Measurements from ENCODE around the gene SNN. TPM values are rescaled to one million over a fixed set of nuclear protein-coding genes. Genes with fewer than 3 reads are reported as not detected.

The SNN gene
- total and polyA plus RNA-seq, 2 of the 4 experiments (the other 2 are of a cell fraction), result 10.0 to 13.0 TPM

DNA sequence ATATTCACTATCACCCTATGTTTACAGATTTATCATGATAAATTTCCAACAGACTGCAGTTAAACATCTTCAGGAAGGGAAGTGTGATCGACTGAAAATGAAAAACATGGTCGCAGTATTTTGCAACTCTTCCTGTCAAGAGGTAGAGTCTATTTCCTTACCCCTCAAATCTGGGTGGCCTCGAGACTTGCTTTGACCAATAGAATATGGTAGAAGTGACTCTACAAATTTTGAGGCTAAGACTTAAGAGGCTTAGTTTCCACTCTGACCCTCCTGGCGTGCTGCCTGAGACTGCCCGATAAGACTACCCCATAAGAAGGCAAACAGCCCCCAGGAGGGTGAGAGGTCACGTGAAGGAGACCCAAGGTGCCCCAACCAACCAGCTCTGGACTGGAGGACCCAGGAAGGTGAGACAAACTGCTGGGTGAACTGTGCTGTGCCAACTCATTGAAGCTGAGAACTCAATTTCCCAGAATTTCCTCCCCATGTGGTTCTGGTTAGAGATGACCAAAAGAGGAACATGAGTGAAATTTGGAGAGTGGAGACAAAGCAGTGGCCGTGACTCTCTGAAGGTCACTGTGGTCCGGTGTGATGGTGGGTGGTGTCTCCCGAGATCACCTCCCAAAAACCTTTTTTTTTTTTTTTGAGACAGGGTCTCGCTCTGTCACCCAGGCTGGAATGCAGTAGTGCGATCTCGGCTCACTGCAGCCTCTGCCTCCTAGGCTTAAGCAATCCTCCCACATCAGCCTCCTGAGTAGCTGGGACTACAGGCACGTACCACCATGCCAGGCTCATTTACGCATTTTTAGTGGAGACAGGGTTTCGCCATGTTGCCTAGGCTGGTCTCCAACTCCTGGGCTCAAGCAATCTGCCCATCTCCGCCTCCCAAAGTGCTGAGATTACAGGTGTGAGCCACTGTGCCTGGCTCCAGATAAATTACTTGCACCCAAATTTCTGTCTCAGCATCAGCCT lies 43.3 kb upstream of the SNN start:
- no peak for DNase-seq

More for the DNA sequence above, 43.3 kb upstream of the SNN start:
- TF ChIP-seq RAD21 (IDR thresholded peaks at IDR 0.05; ENCODE audit: low read length) (no peak), MAFK (IDR thresholded peaks at IDR 0.05; ENCODE audit: low read depth, low read length) (no peak), ELK1 (IDR thresholded peaks at IDR 0.05; ENCODE audit: borderline replicate concordance, low read depth, low read length) (no peak), CEBPB (IDR thresholded peaks at IDR 0.05; ENCODE audit: low read depth, low read length) (no peak), FOS (IDR thresholded peaks at IDR 0.05; ENCODE audit: low read depth, low read length) (no peak), SMC3 (IDR thresholded peaks at IDR 0.05; ENCODE audit: low read depth, low read length) (no peak), MXI1 (IDR thresholded peaks at IDR 0.05; ENCODE audit: borderline replicate concordance, low read depth, low read length) (no peak), USF2 (IDR thresholded peaks at IDR 0.05; ENCODE audit: low read depth, low read length) (no peak)
- dilution Hi-C loops (cut with HindIII; ENCODE audit: low sequenced_read_pairs, unreplicated experiment), result no loop called here
- no peak overlapping the region for H3K27ac ChIP-seq (ENCODE audit: insufficient read depth, low read length)
- H3K27me3 ChIP-seq (ENCODE audit: control insufficient read depth, insufficient read depth, low read length), result no peaks in the 10 kb centered on the region
- H3K18ac ChIP-seq (ENCODE audit: low read depth, low read length), result no peak overlapping the region
- H3K9me3 ChIP-seq (ENCODE audit: control insufficient read depth, insufficient read depth, low read length), result no peaks in the 10 kb centered on the region
- H3K23ac ChIP-seq (ENCODE audit: low read depth, low read length), result no peak overlapping the region
- peak overlapping the region; percentile 71 for H2BK120ac ChIP-seq (ENCODE audit: low read depth, low read length)
- H3K4me1 ChIP-seq (ENCODE audit: control insufficient read depth, insufficient read depth, low read length), result peaks cover 27% of the 10 kb centered on the region
- no peak overlapping the region for H2BK5ac ChIP-seq (ENCODE audit: low read depth, low read length, poor library complexity, severe bottlenecking)
- H2BK20ac ChIP-seq (ENCODE audit: low read depth, low read length), result peak overlapping the region; percentile 0; the same call in 1 of the 2 replicates
- in situ Hi-C loops (cut with MboI; ENCODE audit: low sequenced_read_pairs), result loop anchor here (5.0 kb wide), 1 partner anchor 33 kb away; no protein-coding TSS in a partner anchor
- peak overlapping the region; percentile 27 for H2AFZ ChIP-seq (replicated peaks; ENCODE audit: low read length, poor library complexity)
- H3K9ac ChIP-seq (ENCODE audit: low read depth, low read length), result no peak overlapping the region
- ATAC-seq (ENCODE audit: low read depth), result no peak
- H3K4me3 ChIP-seq (ENCODE audit: insufficient read depth, low read depth, low read length), result no peak overlapping the region
- peak overlapping the region; percentile 68; the same call in 1 of the 2 replicates for H3K4ac ChIP-seq (ENCODE audit: low read depth, low read length)
- no peak overlapping the region for H3K56ac ChIP-seq (ENCODE audit: extremely low read depth, insufficient read depth, low read length)
- H4K8ac ChIP-seq (ENCODE audit: low read depth in 2 of 2, low read length in 2 of 2), result peak overlapping the region in 1 of 2 experiments; percentile 27; a peak in 1 of 4 replicates
- intact Hi-C loops (cut with micrococcal nuclease), result no loop called here
- no peaks in the 10 kb centered on the region for H3K79me1 ChIP-seq (ENCODE audit: low read depth in 1 of 2, low read length in 2 of 2)
- BruUV-seq (replicated peaks), result no TSS peak
- no peak overlapping the region for H4K91ac ChIP-seq (ENCODE audit: insufficient read depth, low read depth, low read length)
- H4K5ac ChIP-seq (ENCODE audit: low read depth, low read length), result no peak overlapping the region
- H3K9me1 ChIP-seq (ENCODE audit: insufficient read depth, low read length), result peaks cover 4% of the 10 kb centered on the region
- peak overlapping the region; percentile 71; the same call in 2 of the 3 replicates for H2BK15ac ChIP-seq (ENCODE audit: low read depth, low read length)
- H2AK5ac ChIP-seq (ENCODE audit: low read depth, low read length), result peak overlapping the region; percentile 63; the same call in 1 of the 2 replicates
- H3K36me3 ChIP-seq (ENCODE audit: control insufficient read depth, insufficient read depth, low read length), result no peaks in the 10 kb centered on the region
- H3K4me2 ChIP-seq (ENCODE audit: low read depth, low read length), result no peak overlapping the region
- WGBS, 2 experiments (ENCODE audit: extremely low coverage in 2 of 2, insufficient read length in 1 of 2), result 88% methylated on average over 3 of the region's 16 CpGs; no CpG with 5 or more reads in 1 of the 2 experiments
- no peaks in the 10 kb centered on the region for H4K20me1 ChIP-seq (ENCODE audit: insufficient read depth, low read length)
- peak overlapping the region; percentile 80 for H2AK9ac ChIP-seq (replicated peaks; ENCODE audit: low read depth, low read length, poor library complexity)
- POLR2A ChIA-PET (ENCODE audit: unreplicated experiment), result no interaction called here
- CTCF ChIA-PET, result no interaction called here
- H3K14ac ChIP-seq (replicated peaks; ENCODE audit: low read depth, low read length), result no peak overlapping the region
